ENCODE measurements around the gene TEX14. TPM values are rescaled to one million over a fixed set of nuclear protein-coding genes. Genes with fewer than 3 reads are reported as not detected.

TEX14 gene
- total and polyA plus RNA-seq, 10 of the 15 experiments (the other 5 are each of a cell fraction or from before 2014, with no cell fraction given): 0.15 to 1.3 (median 0.66) TPM

GRCh38 chr17:58631523-58632323 is 60.1 kb downstream of the TEX14 start (continued):
- TF ChIP-seq ZBTB11 (CRISPR knock-in tag; IDR thresholded peaks at IDR 0.05) (no peak), ZNF24 (IDR thresholded peaks at IDR 0.05) (0 out of 2 replicates have a peak, but pooled peaks have one; percentile 35), E2F4 (IDR thresholded peaks at IDR 0.05; ENCODE audit: low read depth, low read length) (no peak), BCLAF1 (IDR thresholded peaks at IDR 0.05) (peak; percentile 2; the same call in 1 of the 2 replicates), MAX (IDR thresholded peaks at IDR 0.05; ENCODE audit: low read depth, low read length) (no peak)

All from GM12878 (cell line).